ENCODE results near the gene GARS1. TPM values are rescaled to one million over a fixed set of nuclear protein-coding genes. Genes with fewer than 3 reads are reported as not detected.
A peak's percentile ranks its signal among the peaks of the same experiment; 100 is the strongest.

Gene GARS1
- total RNA-seq, 1 donor from 2014 or later, result 214 TPM

DNA sequence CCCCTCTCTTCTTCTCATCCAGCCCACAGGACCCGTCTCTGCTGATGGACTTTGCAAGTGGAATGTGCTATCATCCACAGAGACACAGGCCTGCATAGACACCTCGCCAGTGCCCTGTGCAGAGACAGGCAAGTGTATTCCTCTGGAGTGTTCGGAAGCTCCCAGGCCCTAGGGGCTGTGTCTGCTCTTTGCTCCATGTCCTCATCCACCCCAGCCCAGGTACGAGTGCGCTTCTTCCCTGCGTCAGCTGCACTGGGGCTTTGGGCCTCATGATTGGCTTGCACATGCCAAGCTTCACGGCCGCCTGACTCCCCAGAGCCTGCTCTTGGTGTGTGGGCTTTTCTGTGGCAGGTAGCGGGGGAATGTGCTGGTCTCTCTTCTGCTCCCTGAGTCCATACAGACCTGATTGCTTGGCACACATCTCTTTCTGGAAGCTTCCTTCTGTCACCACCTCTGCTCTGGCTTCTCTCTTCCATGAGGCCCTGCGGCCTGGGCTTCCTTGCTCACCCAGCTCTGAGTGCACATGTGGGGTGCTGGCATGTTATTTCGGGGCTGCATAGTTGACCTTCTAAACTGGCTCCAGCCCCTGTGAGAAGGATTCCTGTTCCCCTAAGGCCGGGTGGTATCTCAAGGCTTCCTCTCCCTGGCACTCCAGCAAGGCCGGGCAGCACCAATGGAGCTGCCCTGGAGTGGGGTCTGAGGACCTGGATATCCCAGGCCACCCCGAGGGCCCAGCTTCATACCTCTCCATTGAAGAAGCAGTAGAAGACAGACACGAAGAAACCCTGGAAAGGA lies 59.8 kb downstream of the GARS1 start:
- TF ChIP-seq, protein P1, sequence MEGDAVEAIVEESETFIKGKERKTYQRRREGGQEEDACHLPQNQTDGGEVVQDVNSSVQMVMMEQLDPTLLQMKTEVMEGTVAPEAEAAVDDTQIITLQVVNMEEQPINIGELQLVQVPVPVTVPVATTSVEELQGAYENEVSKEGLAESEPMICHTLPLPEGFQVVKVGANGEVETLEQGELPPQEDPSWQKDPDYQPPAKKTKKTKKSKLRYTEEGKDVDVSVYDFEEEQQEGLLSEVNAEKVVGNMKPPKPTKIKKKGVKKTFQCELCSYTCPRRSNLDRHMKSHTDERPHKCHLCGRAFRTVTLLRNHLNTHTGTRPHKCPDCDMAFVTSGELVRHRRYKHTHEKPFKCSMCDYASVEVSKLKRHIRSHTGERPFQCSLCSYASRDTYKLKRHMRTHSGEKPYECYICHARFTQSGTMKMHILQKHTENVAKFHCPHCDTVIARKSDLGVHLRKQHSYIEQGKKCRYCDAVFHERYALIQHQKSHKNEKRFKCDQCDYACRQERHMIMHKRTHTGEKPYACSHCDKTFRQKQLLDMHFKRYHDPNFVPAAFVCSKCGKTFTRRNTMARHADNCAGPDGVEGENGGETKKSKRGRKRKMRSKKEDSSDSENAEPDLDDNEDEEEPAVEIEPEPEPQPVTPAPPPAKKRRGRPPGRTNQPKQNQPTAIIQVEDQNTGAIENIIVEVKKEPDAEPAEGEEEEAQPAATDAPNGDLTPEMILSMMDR (IDR thresholded peaks at IDR 0.05), result no peak
- Mint-ChIP-seq H3K4me3 (no peak overlapping the region), H3K4me1 (no peaks in the 10 kb centered on the region), H3K9me3 (no peaks in the 10 kb centered on the region), H3K36me3 (ENCODE audit: low read depth) (no peaks in the 10 kb centered on the region), H3K27ac (no peak overlapping the region), H3K27me3 (no peaks in the 10 kb centered on the region)
- ChIA-PET POLR2A (no interaction called here), CTCF (no interaction called here)
- intact Hi-C loops (cut with micrococcal nuclease), result no loop called here
- no peak for DNase-seq
- no peak for ATAC-seq (ENCODE audit: low read depth)

GRCh38 chr7:30655096-30655970 lies 60.7 kb downstream of the GARS1 start:
- intact Hi-C loops (cut with micrococcal nuclease), result no loop called here
- Mint-ChIP-seq H3K27ac (no peak overlapping the region), H3K4me1 (no peaks in the 10 kb centered on the region), H3K4me3 (no peak overlapping the region), H3K27me3 (no peaks in the 10 kb centered on the region), H3K9me3 (no peaks in the 10 kb centered on the region), H3K36me3 (ENCODE audit: low read depth) (no peaks in the 10 kb centered on the region)
- DNase-seq, result no peak
- CTCF ChIA-PET, result no interaction called here
- no peak for ATAC-seq (ENCODE audit: low read depth)
- POLR2A ChIA-PET, result no interaction called here
- TF ChIP-seq, protein P1 (IDR thresholded peaks at IDR 0.05), result no peak

- no peak overlapping the region for H3K4me3 Mint-ChIP-seq
- TF ChIP-seq, protein P1 (IDR thresholded peaks at IDR 0.05), result no peak
- ATAC-seq (ENCODE audit: low read depth), result peak; percentile 40
- intact Hi-C loops (cut with micrococcal nuclease), result no loop called here
- ChIA-PET POLR2A (no interaction called here), CTCF (no interaction called here)
- H3K27me3 Mint-ChIP-seq, result no peaks in the 10 kb centered on the region
- H3K36me3 Mint-ChIP-seq (ENCODE audit: low read depth), result no peaks in the 10 kb centered on the region
- H3K4me1 Mint-ChIP-seq, result no peaks in the 10 kb centered on the region
- H3K9me3 Mint-ChIP-seq, result no peaks in the 10 kb centered on the region
- no peak overlapping the region for H3K27ac Mint-ChIP-seq
- DNase-seq, result no peak
Observed at GRCh38 chr7:30656006-30656957, 61.6 kb downstream of the GARS1 start.

DNA sequence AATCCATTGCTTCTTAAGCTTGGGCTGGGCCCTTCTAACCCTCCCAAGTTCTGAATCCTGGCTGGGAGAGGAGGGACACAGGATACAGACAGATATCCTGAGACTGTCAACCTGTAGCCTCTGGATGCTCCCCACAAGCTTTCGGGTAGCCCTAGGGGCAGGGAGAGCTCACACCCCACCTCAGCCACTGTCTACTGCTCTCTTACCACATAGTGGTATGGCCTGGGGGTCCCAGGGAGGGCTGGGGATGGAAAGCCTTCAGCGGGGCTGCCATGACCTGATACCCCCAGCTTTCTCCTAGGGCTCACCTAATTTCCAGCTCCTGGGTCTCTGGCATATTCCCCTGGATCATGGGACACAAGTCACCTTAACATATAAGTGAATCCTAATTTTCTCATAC lies 62.5 kb downstream of the GARS1 start:
- Mint-ChIP-seq H3K27me3 (no peaks in the 10 kb centered on the region), H3K36me3 (ENCODE audit: low read depth) (no peaks in the 10 kb centered on the region), H3K4me3 (no peak overlapping the region), H3K27ac (no peak overlapping the region), H3K4me1 (no peaks in the 10 kb centered on the region), H3K9me3 (no peaks in the 10 kb centered on the region)
- DNase-seq (no peak), ATAC-seq (ENCODE audit: low read depth) (no peak)
- TF ChIP-seq, protein P1 (IDR thresholded peaks at IDR 0.05), result no peak
- intact Hi-C loops (cut with micrococcal nuclease), result no loop called here
- ChIA-PET POLR2A (no interaction called here), CTCF (no interaction called here)

All from activated B cell treated with CpG ODN at 0.5 μM for 24 hours (primary cell).